GM18951 (cell line): ENCODE measurements around the gene PTGER1.

ENCODE experiments used
- POLR2A ChIP-seq: IDR thresholded peaks from 4 replicates; pipeline ENCODE4 v1.6.1; 2011; ENCODE audit warnings: mild to moderate bottlenecking; ENCODE audit not compliant: insufficient read length, insufficient read depth; ENCODE audit errors: extremely low read depth
- in situ Hi-C: fragments of 300-500 bp; cut with MboI; formaldehyde crosslinking; loops from one replicate; pipeline ENCODE4 v1.12.0; 2022; ENCODE audit warnings: low sequenced_read_pairs, mixed read lengths, inconsistent platforms; ENCODE audit not compliant: unreplicated experiment

Gene PTGER1

GRCh38 chr19:14433554-14434501 lies 41.3 kb downstream of the PTGER1 start:
- in situ Hi-C loops = no loop called here
- no peak for TF ChIP-seq POLR2A

- TF ChIP-seq POLR2A = peak; percentile 68
- in situ Hi-C loops = no loop called here
These were observed 42.2 kb downstream of the PTGER1 start, which contains the start of gene PKN1 for GRCh38 chr19:14432791-14433553. Gene PKN1, plus strand, starts transcription at chr19:14433306. Its CDS starts 216 bp downstream, at chr19:14433522.

GRCh38 chr19:14430712-14431111 lies 44.4 kb downstream of the PTGER1 start:
- TF ChIP-seq POLR2A = no peak
- in situ Hi-C loops = no loop called here

GRCh38 chr19:14428882-14429416 lies 46.2 kb downstream of the PTGER1 start:
- in situ Hi-C loops = no loop called here
- TF ChIP-seq POLR2A = no peak

- in situ Hi-C loops = no loop called here
- no peak for TF ChIP-seq POLR2A
These were observed 47.7 kb downstream of the PTGER1 start for GRCh38 chr19:14427461-14427860.

GRCh38 chr19:14425696-14426138 lies 49.4 kb downstream of the PTGER1 start:
- in situ Hi-C loops = no loop called here
- TF ChIP-seq POLR2A = no peak
